Activated CD8-positive, alpha-beta memory T cell treated with anti-CD3 and anti-CD28 coated beads for 48 hours (primary cell): ENCODE results near the gene EML4.

Experiments used
- DNase-seq, 3 experiments: peaks; one replicate each; pipeline ENCODE4 v3.0.0-alpha.2; 2020; ENCODE audit warnings: low read depth in 2 of 3, low spot score in 2 of 3

Gene EML4

DNA sequence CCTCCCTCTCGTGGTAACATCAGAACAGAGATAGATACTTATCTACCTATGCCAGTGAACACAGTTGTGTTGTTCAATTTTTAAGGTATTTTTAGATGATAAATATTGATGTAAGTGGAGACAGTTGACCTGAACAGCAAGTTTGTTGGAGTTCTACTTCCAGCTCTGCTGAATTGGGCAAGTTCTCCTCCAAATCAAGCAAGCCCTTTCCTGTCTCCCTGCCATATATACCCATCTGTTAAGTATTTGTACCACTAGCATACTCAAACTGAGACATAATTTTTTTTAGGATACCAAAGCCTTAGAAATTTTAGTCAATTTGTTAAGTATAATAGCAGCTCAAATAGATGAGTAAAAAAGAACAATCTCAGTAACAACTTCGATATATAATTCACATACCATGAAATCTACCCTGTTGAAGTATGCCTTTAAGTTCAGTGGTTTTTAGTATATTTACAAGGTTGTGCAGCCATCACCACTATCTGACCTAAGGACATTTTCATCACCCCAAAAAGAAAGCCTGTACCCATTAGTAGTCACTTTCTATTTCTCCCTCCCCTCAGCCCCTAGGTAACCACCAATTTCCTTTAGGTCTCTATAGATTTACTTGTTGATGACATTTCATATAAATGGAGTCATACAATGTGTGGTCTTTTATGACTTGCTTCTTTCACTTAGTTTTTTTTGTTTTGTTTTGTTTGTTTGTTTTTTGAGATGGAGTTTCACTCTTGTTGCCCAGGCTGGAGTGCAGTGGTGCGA, 130.0 kb downstream of the EML4 start:
- no peak for DNase-seq

DNA sequence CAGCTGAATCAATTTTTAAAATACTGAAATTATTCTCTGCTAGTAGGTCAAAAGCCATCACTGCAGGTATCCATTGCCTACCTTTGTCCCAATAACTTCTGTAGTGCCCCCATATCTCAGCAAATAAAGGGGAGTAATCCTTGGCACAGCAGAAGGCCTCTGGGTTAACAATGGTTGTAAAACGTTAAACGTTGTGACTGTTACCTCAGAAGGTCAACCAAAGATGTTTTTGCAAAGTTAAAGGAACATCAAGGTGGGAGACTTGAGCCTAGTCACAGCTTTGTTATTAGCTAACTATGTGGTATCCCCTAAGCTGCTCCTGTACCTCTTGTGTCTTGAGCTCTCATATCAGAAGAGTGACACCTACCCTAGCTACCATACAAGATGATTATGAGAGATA, 131.4 kb downstream of the EML4 start:
- no peak for DNase-seq

DNA sequence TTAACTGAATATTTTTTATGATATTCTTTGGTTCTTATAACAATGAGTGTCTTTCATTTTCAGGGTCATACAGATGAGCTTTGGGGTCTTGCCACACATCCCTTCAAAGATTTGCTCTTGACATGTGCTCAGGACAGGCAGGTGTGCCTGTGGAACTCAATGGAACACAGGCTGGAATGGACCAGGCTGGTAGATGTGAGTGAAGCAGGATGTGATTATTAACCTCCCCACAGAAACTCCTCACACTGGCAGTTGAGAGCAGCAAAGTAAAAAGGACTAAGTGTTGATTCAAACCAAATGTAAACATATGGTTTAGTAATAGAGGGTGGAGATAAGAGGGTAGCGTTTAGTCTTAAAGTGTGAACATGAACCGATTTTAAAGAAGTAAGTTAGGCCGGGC, 134.1 kb downstream of the EML4 start:
- no peak for DNase-seq

DNA sequence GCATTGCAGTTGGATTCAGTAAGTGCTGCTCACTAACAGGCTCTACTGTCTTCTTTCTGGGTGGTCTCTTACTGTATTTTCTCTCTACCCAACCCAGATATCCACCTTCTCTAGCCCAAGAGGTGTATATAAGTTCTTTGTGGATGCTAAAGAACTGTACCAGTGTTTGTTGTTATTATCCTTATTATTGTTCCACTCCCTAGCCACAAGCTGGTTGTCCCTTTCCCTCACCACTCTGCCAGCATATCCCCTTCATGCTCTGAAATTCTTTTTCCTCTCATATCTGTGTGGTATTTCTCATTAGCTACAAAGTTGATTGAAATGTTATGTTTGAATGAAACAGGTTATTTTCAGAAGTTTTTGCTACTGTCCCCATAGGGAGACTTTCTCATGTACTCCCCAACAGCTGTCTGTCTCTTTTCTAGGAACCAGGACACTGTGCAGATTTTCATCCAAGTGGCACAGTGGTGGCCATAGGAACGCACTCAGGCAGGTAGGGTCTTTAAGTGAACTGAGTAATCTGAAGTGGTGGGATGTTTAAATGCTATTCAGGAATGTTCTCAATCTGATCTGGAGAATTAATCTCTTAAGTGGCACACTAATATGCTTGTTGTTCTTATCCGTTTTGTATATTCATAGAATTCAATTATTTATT, 135.0 kb downstream of the EML4 start:
- DNase-seq = no peak

DNA sequence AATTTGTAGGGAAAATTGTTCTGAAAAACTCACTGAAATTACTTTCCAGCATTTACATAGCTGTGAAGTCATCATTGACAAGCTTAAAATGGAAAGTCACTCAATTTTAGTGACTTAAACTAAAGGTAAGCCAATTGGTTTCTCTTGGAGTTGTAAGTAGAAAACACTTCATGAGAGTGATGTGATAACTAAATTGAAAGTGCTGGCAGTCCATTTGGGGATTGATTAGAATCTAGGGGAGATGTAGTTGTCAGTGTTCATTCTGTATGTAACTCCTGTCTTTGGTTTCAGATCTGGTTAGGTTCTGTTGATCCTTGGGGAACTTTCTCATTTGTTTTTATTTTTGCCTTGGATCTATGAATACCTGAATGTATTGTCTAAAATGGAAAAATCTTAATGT, 138.0 kb downstream of the EML4 start:
- DNase-seq = no peak

DNA sequence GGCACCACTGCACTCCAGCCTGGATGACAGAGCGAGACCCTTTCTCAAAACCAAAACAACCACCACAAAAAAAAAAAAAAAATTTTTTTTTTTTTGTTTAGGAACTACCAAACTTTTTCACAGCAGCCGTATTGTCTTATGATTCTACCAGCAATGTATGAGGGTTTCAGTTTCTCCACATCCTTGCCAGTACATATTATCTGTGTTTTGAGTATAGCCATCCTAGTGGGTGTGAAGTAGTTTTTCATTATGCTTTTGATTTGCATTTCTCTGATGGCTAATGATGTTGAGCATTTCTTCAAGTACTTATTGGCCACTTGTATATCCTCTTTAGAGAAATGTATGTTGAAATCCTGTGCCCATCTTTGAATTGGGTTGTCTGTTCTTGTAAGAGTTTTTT, 140.2 kb downstream of the EML4 start:
- DNase-seq = no peak

DNA sequence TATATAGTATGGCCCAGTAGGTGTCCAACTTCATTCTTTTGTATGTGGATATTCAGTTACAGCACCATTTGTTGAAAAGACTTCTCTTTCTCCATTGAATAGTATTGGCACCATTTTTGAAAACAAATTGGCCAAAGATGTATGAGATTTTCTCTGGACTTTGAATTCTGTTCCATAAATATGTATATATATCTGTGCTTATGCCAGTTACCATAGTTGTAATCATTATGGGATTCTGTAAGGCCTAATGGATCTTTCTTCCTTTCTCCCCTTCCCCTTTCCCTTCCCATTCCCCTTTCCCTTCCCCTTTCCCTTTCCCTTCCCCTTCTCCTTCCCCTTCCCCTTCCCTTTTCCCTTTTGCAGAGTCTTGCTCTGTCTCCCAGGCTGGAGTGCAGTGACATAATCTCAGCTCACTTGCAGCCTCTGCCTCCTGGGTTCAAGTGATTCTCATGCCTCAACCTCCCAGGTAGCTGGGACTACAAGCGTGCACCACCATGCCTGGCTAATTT, 140.9 kb downstream of the EML4 start:
- no peak for DNase-seq

DNA sequence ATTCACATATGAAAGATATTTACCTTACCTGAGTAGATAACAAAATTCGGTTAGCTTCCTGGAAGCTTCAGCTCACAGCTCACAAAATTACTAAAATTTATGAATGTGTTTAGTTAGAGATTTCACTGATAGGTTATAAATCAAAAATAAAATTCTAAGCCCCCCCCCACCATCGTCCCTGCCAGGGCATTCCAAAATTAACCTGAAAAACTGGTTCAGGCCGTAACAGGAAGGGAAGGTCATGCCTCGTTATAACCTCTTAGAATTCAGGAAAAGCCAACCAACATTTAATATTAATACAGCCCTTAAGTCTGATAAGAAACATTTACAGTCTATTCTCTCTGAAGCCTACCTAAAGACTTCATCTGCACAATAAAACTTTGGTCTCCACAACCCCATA, 143.0 kb downstream of the EML4 start:
- no peak for DNase-seq

DNA sequence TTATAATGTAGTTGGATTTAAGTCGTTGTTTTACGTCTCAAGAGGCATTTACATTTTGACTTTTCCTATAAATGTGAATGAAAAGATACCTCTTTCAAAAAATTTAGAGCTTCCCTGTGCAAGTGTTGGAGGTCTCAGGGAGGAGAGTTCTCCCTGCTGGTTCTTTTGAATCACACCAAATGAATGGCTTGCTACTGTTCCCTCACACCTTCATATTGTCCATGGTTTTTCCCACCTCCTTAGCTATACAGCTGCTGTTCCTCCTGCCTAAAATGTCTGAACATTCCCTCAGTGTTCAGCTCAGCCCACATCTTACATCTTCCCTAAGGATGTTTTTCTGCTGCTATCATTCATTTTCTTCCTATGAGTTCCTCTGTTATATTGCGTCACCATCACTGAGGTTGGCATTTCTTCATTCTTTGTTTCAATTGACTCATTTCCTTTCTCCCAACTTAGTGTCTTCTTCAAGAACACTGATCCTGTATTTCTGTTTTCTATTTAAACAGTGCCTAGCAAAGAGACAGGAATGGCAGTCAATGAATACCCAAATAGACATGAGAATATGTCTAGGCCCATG, 145.8 kb downstream of the EML4 start:
- no peak for DNase-seq

DNA sequence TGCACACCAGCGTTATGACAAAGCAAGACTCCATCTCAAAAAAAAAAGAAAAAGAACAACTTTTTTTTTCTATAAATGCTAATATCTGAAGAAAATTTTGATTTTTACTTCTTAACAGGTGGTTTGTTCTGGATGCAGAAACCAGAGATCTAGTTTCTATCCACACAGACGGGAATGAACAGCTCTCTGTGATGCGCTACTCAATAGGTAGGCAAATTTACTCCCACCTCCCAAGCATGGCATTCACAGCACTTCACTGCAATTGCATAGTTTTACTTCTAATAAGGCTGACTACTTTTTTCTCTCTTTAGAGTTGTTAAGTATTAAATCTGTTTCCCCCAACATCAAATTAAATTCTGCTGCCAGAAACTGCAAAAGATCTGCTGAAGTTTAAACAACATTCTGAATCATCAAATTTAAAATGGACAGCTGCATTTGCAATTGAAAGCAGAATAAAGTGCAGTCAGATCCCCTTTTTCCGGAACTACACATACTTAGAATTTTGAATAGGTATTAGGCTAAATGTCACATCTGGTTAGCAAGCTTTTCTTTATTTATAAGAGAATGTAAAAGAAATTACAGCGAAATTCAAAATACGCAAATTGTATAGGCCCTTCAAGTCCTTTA, 146.8 kb downstream of the EML4 start:
- no peak for DNase-seq

DNA sequence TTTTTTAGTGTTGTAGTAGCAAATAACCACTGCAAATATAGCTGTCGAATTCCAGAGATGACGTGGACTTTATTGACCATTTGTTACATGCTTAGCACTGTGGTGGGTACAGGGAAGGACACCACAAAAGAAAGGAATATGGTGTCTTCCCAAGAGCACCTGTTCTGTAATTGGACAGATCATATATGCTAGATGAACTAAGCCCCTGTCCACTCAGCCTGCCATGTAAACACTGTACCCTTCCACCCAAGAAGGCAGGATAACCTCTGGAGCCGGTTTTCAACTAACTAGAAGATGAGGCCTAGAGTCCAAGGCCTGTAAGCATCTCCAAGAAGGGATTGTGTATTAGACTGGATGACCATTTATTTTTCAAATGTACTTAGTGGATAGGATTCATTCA, 147.8 kb downstream of the EML4 start:
- DNase-seq = no peak

DNA sequence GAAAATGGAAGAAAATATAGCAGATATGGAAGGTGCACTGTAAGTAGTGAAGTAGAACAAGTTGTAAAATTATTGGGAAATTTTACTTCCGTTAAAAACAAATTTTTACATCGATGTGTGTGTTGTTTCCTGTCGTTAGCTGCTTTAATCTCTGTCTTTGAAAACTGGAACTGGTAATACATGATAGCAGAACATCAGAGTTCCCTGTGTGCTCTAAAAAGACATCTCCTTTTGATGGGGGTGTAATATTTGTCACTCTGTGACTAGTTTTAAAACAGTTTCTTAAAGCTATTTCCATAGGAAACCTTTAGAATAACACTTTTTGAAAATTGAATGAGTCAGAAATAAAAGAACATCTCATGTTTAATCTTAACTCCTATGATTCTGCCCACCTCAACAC, 148.3 kb downstream of the EML4 start:
- DNase-seq = no peak

DNA sequence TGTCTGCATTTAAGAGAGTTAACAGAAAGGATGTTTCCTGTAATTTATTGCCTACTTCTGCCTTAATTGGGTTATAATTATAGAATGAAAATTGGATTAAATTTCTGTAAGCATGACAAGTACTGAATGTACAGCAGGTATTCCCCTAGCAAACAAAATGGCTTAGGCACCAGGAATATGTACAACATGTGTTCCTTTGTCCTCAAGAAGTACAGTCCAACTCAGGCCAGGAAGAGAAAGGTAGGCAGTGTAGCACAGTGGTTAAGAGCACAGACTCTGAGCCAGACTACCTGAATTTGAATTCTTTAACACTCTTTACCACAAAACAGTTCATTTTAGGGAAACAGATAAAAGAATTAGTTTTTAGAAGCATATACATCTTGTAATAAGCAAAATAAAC, 148.8 kb downstream of the EML4 start:
- DNase-seq = no peak

DNA sequence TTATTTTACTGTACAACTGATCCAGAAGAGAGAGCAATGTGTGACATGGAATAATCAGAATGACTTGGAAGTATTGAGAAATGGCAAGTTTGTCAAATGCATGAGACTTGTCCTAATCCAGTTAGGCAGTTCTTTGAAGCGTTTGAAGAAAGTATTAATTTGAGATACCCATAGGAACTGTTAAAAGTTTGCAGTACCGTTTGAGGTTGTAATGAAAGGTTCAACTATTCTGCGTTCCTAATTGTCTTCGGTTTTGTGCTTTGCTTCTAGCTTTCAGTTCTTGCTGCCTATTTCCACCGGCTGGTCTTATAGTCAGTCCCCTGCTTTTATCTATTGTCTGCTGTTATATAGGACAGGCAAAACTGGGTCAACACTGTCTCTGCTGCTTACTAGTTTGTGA, 150.1 kb downstream of the EML4 start:
- DNase-seq = no peak

DNA sequence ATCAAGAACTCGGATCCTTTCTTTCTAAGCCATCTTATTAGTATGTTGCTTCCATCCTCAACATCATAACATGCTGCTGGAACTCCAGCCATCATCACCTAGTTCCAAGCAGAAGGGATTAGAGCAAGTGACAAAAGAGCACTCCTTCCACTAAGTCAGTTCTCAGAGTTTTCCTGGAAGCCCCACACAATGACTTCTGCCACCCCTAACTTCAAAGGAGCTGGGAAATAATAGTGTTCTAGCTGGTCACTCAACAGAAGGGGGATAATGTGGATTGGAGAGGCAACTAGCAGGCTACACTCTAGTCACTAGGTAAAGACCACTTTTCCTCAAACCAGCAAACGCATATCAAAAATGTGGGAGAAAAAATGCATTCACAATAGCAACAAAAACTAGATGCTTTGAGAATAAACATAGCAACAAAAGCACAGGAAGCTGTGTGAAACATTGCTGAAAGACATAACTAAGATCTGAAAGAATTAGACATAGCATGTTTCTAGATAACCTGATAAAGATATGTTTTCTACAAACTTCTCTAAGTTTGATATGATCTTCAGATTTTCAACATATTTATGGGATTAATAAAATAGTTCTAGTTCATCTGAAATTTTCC, 152.4 kb downstream of the EML4 start:
- no peak for DNase-seq

DNA sequence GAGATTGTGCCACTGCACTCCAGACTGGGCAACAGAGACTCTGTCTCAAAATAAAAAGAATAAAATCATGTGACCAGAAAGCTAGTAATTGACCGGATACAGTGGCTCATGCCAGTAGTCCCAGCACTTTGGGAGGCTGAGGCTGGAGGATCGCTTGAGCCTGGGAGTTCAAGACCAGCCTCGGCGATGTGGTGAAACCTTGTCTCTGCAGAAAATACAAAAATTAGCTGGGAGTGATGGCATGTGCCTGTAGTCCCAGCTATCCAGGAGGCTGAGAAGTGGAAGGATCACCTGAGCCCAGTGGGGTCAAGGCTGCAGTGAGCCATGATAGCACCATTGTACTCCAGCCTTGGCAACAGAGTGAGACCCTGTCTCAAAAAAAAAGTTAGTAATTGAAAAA, 155.1 kb downstream of the EML4 start:
- no peak for DNase-seq

DNA sequence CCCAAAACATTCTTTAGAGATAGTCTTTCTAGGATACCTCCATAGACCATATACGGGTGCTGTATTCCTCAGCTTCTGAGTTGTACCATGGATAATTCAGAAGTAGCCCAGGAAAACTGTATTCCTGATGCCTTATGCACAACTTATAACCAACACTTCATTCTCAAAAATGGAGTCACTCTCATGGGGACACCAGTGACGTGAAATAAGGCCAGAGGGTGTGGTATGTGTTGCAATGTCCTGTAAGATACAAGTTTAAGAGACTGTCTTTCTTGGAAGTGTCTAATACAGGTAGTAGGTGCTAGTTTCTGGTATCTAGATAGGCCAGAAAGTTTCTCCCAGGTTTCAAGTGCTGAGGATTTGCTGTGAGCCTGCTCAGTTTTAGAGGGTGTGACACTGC, 155.8 kb downstream of the EML4 start:
- no peak for DNase-seq

DNA sequence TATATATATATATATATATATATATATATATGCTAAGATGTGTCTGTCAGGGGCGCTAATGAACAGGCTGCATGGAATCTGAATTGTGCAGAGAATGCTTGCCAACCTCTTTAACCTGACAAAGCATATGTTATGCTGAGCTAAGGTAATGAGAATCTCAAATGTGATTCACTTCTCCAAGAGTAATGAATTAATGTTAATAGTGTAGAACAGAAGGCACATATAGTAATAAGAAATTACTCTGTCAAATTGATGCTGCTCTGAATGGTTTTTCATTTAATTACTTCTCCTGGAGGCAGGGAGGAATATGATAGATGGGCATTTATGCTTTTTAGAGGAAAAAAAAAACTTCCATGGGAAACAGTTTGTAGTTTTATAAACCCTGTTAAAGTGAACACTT, 156.5 kb downstream of the EML4 start:
- DNase-seq = no peak

DNA sequence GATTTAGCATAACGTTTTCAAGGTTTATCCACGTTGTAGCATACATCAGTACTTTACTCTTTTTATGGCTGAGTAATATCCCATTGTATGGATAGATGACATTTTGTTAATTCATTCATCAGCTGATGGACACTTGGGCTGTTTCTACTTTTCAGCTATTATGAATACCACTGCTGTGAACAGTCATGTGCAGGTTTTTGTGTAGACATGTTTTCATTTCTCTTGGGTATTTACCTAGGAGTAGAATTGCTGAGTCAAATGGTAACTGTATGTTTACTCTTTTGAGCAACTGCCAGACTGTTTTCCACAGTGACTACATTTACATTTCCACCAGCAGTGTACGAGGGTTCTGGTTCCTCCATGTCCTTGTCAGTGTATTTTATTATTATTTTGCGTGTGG, 158.0 kb downstream of the EML4 start:
- no peak for DNase-seq

DNA sequence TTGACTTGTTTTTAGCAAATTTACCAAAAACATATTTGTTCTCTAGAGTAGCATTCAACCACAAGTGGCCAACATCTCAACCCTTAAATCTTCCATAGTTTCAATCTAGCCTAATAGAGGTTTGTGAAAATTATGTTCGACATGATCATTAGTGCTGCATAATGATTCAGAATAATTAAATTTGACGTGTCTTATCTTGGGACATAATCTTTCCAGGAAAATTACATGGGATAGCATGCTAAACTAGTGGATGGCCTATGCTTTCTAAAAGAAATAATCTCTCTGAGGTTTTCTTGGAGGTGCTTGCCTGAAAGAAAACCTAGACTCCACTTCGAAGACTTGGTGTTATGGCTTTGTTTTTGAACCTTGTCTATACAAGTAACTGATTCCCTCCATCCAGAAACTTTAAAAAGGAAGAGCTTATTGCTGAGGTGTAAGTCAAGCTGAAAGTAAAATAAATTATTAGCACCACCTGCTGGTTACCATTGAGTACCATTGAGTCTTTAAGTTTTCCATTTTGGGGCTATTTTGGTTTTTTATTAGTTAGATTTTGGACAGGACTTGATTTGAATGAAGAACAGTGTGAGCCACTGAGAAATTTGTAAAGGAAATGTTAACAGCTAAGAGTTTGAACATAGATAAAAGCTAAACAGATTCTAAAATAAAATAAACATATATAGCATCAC, 159.1 kb downstream of the EML4 start:
- no peak for DNase-seq

DNA sequence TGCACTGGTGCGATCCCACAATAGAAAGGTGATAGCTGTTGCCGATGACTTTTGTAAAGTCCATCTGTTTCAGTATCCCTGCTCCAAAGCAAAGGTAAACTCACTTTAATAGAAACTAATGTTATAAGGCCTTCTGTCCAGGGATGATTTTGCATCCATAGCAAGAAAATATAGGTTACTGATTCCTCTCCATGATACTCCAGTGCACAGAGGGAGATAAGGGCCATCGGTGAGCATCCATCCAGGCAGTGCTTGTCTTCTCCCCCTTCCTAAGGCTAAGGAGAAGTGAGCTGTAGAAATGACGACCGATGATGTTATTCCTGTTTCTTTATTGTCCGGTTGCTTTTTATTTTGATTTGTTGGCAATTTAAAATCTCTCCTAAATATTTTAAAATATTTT, 159.8 kb downstream of the EML4 start:
- DNase-seq = no peak
